Measurements from ENCODE around the gene TRAPPC10.

DNA sequence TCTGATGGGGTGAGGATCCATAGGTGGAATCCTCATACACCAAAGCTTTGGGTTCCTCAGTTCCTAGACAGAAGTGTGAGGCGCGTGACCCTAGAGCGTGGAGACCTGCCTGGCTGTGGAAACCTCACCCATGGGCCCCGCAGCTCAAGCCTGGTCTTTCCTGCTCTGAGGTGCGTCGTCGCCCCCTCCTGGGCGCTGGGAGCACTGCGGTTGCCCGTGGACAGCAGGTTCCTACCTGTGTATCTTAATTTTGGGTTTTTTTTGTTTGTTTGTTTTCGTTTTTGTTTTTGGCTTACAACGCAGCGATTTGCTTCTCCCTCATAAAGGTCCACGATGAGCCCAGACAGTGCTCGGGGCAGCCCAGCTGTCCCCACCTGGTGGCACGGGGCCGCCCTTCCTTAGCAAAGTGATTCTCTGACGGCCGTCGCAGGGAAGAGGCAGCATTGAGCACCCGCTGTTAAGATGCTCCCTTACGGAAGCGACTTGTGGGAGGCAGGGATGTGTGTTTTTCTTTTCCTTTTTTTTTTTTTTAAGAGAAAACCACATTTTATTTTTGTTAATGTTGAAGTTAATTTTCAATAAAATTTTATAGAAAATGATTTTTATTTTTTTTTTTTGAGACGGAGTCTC, 36.5 kb upstream of the TRAPPC10 start:
- TF ChIP-seq EZH2 (IDR thresholded peaks at IDR 0.05; ENCODE audit: insufficient read depth, poor library complexity, severe bottlenecking) (no peak), EZH2phosphoT487 (IDR thresholded peaks at IDR 0.05; ENCODE audit: insufficient read depth, low read depth) (no peak)

All from GM23248 (cell line).